GM13976 (cell line): ENCODE data around the gene PHF21A.

Experiments used
- DNase-seq: peaks from one replicate; pipeline ENCODE4 v3.0.0; 2012; ENCODE audit warnings: low spot score
- CTCF ChIP-seq: IDR thresholded peaks from 2 replicates; pipeline ENCODE4 v1.5.1; 2012; ENCODE audit warnings: borderline replicate concordance, mild to moderate bottlenecking; ENCODE audit not compliant: insufficient read depth; ENCODE audit errors: extremely low read depth, missing control alignments, control extremely low read depth
- in situ Hi-C: fragments of 300-500 bp; cut with MboI; formaldehyde crosslinking; loops from one replicate; pipeline ENCODE4 v1.12.0; 2022; ENCODE audit warnings: low sequenced_read_pairs, mixed read lengths, inconsistent platforms; ENCODE audit not compliant: unreplicated experiment

Gene PHF21A

GRCh38 chr11:46121301-46121723 is at the start of gene PHF21A:
Gene PHF21A, minus strand, starts transcription at chr11:46121454. Its CDS starts 37,235 bp downstream, at chr11:46084219.
- in situ Hi-C loops, result no loop called here
- no peak for TF ChIP-seq CTCF

GRCh38 chr11:46170797-46171196 is 49.5 kb upstream of the PHF21A start:
- no peak for TF ChIP-seq CTCF
- in situ Hi-C loops, result no loop called here
- DNase-seq, result no peak

More at GRCh38 chr11:46121301-46121723, at the start of gene PHF21A:
- DNase-seq, result peak; percentile 88

GRCh38 chr11:46162700-46163099 is 41.4 kb upstream of the PHF21A start:
- no peak for DNase-seq
- in situ Hi-C loops, result no loop called here
- TF ChIP-seq CTCF, result no peak

- TF ChIP-seq CTCF, result no peak
- in situ Hi-C loops, result no loop called here
- DNase-seq, result no peak
Measured at GRCh38 chr11:46161201-46161600, 39.9 kb upstream of the PHF21A start.

GRCh38 chr11:46160100-46160499 is 38.8 kb upstream of the PHF21A start:
- in situ Hi-C loops, result no loop called here
- TF ChIP-seq CTCF, result no peak
- DNase-seq, result no peak

- DNase-seq, result no peak
- in situ Hi-C loops, result no loop called here
- TF ChIP-seq CTCF, result no peak
Measured at GRCh38 chr11:46159680-46160079, 38.4 kb upstream of the PHF21A start.

GRCh38 chr11:46149826-46150225 is 28.6 kb upstream of the PHF21A start:
- no peak for DNase-seq
- in situ Hi-C loops, result no loop called here

More at GRCh38 chr11:46149826-46150225, 28.6 kb upstream of the PHF21A start:
- TF ChIP-seq CTCF, result no peak
